Measurements from ENCODE around the gene IGSF3.

IGSF3 gene

DNA sequence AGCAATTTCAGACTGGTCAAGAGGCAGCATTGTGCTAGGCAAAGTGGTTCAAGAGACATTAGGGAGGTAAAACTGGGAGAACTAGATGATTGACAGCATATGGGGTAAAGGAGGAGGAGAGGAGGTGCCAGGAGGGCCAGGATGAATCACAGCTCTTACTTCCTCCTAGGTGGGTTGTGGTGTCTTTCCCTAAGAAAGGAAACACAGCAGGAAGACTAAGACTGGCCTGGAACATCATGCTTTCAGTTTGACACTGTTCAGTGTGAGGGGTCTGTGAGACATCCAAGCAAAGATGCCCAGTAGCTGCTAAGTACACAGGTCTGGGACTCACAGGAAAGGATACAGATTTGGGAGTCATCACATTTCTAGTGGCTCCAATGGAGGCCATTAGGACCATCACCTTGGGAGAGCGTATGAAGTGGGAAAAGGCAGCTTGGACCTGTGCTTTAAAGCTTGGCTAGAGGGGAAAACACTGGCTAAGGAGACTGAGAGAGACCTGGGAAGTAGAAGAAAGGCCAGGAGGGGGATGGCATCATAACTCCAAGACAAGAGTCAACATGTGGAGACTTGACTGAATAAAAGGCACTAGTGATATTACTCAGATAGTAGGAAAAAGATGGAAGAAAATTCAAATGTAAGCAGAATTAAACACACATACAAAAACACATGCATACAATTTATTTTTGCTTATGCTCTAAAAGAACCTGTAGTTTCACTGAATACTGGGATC lies 114.0 kb downstream of the IGSF3 start:
- DNase-seq = no peak

- no peak for DNase-seq
Measured at GRCh38 chr1:116546354-116546977, 121.1 kb downstream of the IGSF3 start.

GRCh38 chr1:116545359-116545705 lies 122.2 kb downstream of the IGSF3 start:
- DNase-seq = no peak

- no peak for DNase-seq
Measured at GRCh38 chr1:116544588-116545358, 122.8 kb downstream of the IGSF3 start.

DNA sequence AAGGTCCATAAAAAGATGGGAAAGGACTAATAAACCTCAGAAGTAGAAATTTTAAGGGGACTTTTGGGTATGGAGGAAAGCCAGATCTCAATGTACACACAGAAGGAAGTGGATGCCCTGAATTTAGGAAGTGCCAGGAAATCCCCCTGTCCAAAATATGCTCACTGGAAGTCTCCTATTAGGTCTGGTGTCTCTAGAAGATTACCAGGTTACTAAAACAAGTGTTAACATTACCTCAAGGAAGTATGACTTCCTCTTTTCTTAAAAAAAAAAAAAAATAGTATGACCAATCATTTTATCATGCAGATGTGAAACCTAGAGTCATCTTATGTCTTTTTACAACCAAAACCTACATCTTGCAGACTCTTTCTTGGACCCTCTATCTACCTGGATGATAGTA lies 127.4 kb downstream of the IGSF3 start:
- DNase-seq = no peak

DNA sequence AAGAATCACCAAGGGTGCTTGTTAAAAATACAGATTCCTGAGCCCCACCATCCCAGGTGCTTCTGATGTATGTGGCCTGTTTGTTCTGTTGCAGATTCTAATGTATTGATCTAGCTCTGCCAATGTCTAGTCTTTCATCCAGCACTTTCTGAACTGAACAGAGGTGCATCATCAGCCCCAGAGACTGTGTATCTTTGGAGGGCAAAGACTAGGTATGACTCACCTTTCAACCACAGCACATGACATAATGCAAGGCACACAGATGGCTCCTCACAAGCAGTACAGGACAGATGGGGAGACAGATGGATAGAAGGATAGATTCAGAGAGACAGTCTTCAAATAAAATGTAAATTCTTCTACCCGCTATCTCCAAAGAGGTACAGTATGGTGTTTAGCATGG lies 129.0 kb downstream of the IGSF3 start:
- peak; percentile 38 for DNase-seq

- no peak for DNase-seq
Measured at GRCh38 chr1:116537898-116538297, 129.6 kb downstream of the IGSF3 start.

DNA sequence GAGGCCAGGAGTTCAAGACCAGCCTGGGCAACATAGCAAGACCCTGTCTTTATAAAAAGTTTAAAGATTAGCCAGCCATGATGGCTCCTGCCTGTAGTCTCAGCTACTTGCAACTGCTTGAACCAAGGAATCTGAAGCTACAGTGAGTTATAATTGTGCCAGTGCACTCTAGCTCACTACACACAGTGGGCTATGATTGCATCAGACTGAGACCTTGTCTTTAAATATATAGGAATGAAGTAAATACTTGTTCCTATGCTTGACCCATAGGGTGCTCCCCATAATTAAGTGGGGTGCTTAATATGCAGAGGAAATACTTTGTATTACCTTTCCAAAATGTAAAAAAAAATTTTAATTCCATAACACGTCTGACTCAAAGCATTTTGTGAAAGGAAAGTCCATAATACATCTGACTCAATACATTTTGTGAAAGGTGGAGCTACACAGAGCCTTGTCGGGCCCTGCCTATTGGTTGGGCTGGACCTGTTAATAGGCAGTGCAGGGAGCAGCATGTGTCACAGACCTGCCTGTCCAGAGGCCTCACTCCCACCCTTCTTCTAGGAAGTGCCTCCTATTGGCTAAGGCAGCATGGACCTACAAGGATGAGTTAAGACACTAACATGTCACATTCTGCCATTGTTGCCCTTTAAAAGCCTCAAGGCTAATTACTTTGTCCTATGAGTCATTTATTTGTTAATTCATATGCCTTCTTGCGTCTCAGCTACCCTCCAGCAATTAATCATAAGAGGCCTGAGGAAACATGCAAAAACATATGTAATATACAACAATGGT lies 130.3 kb downstream of the IGSF3 start:
- no peak for DNase-seq

DNA sequence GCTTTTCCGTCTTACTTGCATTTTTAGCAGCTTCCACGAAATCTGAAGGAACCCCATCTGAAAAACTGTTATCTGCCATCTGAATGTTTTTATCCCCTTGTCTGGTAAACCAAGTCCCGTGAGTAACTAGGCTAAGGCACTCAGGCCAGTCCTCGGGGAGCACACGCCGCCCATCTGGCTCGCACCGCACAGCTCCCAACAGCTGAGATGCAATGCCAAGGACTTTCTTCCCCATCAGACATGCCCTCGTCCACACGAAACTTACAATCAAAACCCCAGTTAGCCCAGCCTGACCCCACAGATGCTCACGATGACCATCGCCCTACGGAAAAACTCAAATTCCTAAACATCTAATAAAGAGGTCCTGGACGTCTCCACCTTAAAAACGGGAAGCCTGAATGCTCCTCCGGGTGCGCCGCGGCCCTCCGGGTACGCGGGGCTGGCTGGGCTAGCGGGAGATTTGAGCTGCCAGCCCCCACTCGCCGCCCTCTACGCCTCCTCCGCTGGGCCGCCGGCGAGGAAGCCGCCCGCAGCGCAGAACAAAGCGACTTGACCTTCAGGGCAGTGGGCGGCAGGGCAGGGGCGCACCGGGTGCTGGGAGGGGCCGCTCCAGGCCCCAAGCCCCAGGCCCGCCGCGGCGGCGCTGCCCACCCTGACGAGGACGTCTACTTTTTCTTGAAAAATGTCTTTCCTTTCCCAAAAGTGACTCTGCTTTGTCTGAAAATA lies 133.4 kb downstream of the IGSF3 start:
- no peak for DNase-seq

GRCh38 chr1:116533429-116533820 lies 134.1 kb downstream of the IGSF3 start:
- DNase-seq = no peak

DNA sequence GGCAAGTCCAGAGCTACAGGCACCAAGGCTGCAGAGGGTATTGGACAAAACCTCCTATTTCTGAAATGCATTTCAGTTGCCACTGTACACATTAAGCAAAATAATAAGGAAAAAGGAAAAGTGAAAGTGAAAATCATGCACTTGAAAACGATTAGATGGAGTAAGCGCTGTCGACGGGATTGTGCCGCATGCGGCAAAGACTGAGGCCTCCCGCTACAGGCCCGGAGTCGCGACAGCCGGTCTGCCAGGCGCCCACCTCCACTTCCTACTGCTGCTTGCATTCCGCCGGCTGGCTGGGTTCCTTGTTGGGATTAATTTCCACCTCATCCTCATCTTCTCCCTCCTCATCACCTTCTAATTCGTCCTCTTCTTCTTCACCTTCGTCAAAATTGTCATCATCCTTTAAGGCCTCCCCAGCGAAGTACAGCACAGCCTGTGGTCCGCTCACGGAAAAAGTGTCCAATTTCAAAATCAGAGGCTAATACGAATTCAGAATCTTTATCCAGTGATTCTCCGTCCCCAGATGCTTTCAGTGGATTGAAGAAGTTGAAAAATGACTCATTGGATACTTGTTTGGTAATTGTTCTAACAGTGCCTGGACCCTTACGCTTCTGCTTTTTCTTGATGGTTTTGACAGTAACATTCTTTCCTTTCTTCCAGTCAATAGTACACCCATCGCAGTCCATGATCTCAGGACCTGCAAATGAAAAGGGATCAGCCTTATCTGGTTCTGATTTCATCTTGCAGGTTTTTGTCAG lies 134.7 kb downstream of the IGSF3 start:
- no peak for DNase-seq

- no peak for DNase-seq
Measured at GRCh38 chr1:116531917-116532316, 135.6 kb downstream of the IGSF3 start.

GRCh38 chr1:116529681-116530080 lies 137.9 kb downstream of the IGSF3 start:
- no peak for DNase-seq

- DNase-seq = no peak
Measured at GRCh38 chr1:116529199-116529631, 138.3 kb downstream of the IGSF3 start.

DNA sequence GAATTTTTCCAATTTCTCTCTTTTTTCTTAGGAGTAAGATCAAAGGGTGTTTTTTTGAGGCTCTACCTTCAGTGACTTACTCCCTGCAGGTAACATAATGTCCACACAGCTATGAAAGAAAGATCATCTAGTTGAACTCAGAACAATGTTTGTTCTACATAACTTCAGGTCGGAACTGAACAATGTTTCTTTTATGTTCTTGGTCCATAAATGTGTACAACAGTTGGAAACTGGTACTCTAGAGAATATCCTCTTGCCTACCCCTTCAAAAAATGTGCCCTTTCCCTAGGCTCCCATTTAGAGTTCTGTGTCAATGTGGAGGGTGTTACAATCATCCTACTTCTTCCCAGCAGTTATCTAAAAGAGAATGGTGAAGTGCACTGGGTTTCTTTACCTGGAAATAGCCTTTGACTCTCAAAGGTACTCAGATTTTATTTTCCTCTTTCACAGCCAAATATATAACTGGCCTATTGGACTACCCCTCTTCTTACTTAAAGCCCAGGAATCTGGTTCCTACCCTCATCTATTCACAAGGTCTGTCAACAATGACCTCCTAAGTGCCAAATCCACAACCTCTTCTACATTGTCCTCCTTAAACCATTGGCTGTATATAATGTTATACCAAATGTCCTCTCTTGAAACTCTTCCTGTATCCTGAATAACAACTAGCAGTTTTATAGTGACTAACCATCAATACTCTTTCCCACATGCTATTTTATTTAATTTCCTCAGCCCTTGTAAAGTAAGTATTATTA lies 139.0 kb downstream of the IGSF3 start:
- no peak for DNase-seq

GRCh38 chr1:116525440-116525839 lies 142.1 kb downstream of the IGSF3 start:
- DNase-seq = no peak

Data from NCI-H1694 (cell line).